ENCODE results near the gene GATA1. TPM values are rescaled to one million over a fixed set of nuclear protein-coding genes. Genes with fewer than 3 reads are reported as not detected.

The GATA1 gene
- total RNA-seq, 1 experiment from 2014 or later: 0.34 TPM

GRCh38 chrX:48806081-48806480, 19.7 kb downstream of the GATA1 start:
- CTCF ChIA-PET: no interaction called here
- no TSS peak for BruUV-seq (replicated peaks)
- no peak overlapping the region for H3K4me3 ChIP-seq (replicated peaks in 1 of 2; ENCODE audit: low read depth in 1 of 2, low read length in 2 of 2)
- H3K36me3 ChIP-seq (ENCODE audit: control insufficient read depth in 1 of 2, insufficient read depth in 2 of 2, low read length in 2 of 2): no peaks in the 10 kb centered on the region; a peak in 2 of 4 replicates
- H2AFZ ChIP-seq (ENCODE audit: low read depth, low read length, poor library complexity, severe bottlenecking): no peak overlapping the region
- TF ChIP-seq YY1 (IDR thresholded peaks at IDR 0.05; ENCODE audit: extremely low read depth, insufficient replicate concordance, low read depth, low read length) (no peak), JUND (IDR thresholded peaks at IDR 0.05) (no peak), ZFX (IDR thresholded peaks at IDR 0.05) (no peak), CTCF (IDR thresholded peaks at IDR 0.05 in 2 of 3, conservative IDR thresholded peaks at IDR 0.05 in 1 of 3; ENCODE audit: borderline replicate concordance in 1 of 3, insufficient read depth in 1 of 3, low read depth in 2 of 3, low read length in 2 of 3) (no peak), ELF1 (IDR thresholded peaks at IDR 0.05; ENCODE audit: borderline replicate concordance, low read depth) (no peak), REST (IDR thresholded peaks at IDR 0.05; ENCODE audit: low read depth) (no peak), POLR2A (IDR thresholded peaks at IDR 0.05; ENCODE audit: borderline replicate concordance, extremely low read depth, insufficient read depth, insufficient read length) (no peak), SIN3A (IDR thresholded peaks at IDR 0.05; ENCODE audit: low read depth) (no peak), SRF (IDR thresholded peaks at IDR 0.05; ENCODE audit: low read depth) (no peak), SP1 (IDR thresholded peaks at IDR 0.05; ENCODE audit: low read depth) (no peak), CEBPB (IDR thresholded peaks at IDR 0.05; ENCODE audit: low read depth) (no peak), TCF7L2 (IDR thresholded peaks at IDR 0.05; ENCODE audit: borderline replicate concordance, extremely low read depth, insufficient read depth, insufficient read length) (no peak), ZBTB33 (IDR thresholded peaks at IDR 0.05; ENCODE audit: extremely low read depth, insufficient replicate concordance, low read length) (no peak)
- H3K4me1 ChIP-seq (ENCODE audit: control insufficient read depth in 1 of 2, insufficient read depth in 2 of 2, low read length in 2 of 2): peaks cover 6% of the 10 kb centered on the region in 2 experiments; a peak in 2 of 4 replicates
- H3K79me2 ChIP-seq (ENCODE audit: insufficient read depth, low read length): peaks cover 2% of the 10 kb centered on the region; the same call in 1 of the 2 replicates
- H3K9me3 ChIP-seq (ENCODE audit: control insufficient read depth in 1 of 2, insufficient read depth in 1 of 2, low read depth in 1 of 2, low read length in 2 of 2): no peaks in the 10 kb centered on the region
- H3K4me2 ChIP-seq (ENCODE audit: low read length): no peak overlapping the region
- ATAC-seq: no peak
- DNase-seq (ENCODE audit: low read depth, low spot score): no peak
- intact Hi-C loops (cut with micrococcal nuclease): loop anchor here (10.0 kb wide), 1 partner anchor 89 kb away; the partner anchor contains the start of genes PQBP1 and TIMM17B
- POLR2A ChIA-PET: no interaction called here
- H3K27me3 ChIP-seq (ENCODE audit: insufficient read depth, low read length): no peaks in the 10 kb centered on the region
- no peak overlapping the region for H3K9ac ChIP-seq (ENCODE audit: low read length)
- RAD21 ChIA-PET (ENCODE audit: low non-redundant PET in 1 of 2, low total read pairs in 2 of 2, uncharacterized antibody in 2 of 2, unreplicated experiment in 2 of 2): no interaction called here
- no peaks in the 10 kb centered on the region for H4K20me1 ChIP-seq (ENCODE audit: insufficient read depth)
- H3K27ac ChIP-seq (ENCODE audit: low read depth, low read length): no peak overlapping the region
- H3K9me2 ChIP-seq (ENCODE audit: insufficient read depth): no peaks in the 10 kb centered on the region
